G401.6 (cell line): ENCODE measurements around the gene ABCB8.

ENCODE experiments used
- FAIRE-seq: peaks from 2 replicates; lab custom pipeline; 2012; peaks lifted over from hg19 to GRCh38; lab: Jason Lieb, UNC

ABCB8 gene

DNA sequence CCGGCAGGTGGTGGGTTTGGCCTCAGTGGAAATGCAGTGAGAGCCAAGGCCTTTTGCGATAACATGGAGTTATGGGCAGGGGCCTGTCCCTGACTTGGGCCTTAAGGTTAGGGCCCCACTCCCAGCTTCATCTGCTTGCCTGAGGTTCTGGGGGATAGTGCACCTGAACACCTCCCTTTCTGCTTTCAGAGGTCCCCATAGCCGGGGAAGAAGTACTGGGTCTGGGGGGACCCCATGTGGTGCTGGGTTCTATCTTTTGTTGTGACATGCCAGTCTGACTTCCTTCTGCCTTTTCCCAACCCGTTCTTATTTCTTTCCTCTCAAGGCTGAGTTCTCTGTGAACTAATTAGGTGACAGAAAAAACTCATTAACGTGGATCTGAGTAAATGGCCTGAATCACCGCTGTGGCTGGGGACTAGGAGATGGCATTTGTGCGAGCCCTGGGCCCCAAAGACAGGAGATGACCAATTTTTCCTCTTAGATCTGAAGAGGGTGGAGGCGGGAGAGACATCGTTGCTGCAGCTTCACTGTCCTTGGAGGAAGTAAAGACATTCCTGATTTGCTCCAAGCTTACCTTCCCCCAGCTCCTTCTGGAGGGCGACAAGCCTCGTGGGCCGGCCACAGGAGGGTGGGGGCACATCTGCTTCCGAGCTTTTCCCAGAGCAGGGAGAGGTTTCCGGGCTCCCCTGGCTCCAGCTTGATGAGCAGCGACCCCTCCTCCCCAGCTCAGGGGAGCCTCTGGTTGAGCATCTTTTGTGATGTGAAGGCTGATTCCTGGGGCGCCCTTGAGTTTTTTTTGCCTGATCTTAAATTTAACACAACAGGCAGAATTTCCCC is 60.0 kb downstream of the ABCB8 start:
- FAIRE-seq = no peak

DNA sequence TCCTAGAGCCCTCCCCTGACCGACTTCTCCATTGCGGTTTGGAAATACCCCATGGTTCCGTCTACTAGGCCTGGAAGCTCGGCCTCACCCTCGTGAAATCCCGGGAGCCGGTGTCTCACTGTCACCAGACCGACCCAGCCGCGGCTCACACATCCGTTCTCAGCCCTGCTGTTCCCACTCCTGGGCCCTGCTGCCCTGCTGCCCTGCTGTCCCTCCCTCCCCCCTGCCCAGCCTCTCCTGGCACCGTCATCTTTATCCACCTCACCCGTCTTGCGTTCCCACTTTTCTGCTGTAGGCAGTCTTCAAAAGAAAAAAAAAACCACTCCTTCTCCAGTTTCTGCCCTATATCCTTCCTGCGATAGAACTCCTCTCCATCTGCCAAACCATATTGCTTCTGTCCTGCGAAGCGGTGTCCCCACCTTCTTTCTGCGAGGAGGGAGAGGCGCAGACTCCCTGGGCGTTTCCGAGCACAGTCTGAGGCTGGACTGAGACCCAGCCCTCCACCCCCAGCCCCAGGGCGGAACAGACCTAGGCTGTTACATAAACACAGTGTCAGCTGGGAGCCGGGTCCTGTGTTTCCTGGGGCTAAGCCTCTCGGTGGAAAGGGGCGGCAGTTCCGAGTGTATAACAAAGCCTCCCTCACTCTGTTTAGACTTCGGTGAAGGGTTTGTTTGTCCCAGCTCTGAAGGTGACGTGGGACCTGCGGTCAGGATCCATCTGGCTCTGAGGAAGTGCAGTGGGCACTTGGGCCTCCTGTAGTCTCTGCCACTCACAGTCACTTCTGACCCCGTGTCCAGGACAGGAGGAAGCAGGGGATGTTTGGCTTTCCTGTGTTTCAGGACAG is 60.8 kb downstream of the ABCB8 start:
- no peak for FAIRE-seq

- FAIRE-seq = no peak
Observed at GRCh38 chr7:151089893-151090730, 61.9 kb downstream of the ABCB8 start.

DNA sequence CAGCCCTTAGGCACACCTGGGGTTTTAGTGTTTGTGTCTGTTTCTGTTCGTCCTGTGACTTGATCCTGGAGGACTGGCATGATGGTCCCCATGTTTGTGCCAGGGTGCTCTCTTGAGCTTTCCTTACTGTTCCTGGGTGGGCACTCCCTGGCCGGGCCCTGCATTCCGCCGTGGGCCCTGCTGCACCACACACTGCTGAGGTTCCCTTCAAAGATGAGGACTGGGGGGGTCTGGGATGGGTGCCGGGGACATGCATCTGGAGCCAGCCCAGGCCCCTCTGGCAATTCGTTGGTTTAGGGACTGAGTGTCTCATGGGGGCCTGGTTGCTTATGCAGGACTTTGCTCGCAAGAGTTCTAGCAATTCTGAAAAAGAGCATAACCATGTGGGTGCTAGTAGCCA is 62.8 kb downstream of the ABCB8 start:
- FAIRE-seq = no peak

DNA sequence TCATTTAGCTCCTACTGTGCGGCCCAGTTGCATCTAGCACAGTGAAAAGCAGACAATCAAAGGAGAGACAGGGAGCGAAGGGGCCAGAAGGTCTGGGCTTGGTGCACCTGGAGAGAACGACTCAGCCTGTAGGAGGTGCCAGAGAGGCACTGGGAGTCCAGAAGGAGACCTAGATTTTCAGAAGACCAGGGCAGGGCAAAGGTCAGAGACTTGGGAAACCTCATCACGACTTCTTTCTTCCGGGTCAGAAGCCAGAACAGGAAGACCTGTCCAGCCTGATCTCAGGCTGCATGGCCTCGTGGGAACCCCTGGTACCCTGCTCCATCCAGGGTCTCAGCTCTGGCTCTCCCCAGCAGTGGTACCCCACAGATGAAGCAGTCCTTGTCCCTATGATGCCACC is 63.2 kb downstream of the ABCB8 start:
- FAIRE-seq = no peak

DNA sequence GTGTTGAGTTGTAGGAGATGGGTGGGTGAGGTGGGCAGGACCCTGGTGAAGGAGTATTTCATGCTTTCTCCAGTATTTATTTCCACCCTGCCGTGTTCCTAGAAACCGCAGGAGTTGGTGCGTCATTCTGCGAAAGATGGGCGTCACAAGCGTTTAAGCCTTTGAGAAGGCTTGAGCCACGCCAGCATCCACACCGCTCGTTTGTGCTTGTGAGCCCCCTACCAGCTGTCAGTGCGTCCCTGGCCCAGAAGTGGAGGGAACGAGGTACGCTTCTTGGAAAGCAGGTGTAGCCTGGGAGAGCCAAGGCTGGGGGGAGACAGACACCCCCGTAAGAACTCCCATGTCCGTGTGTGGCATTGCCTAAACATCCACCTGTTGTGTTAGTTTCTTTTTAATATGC is 63.7 kb downstream of the ABCB8 start:
- FAIRE-seq = no peak

DNA sequence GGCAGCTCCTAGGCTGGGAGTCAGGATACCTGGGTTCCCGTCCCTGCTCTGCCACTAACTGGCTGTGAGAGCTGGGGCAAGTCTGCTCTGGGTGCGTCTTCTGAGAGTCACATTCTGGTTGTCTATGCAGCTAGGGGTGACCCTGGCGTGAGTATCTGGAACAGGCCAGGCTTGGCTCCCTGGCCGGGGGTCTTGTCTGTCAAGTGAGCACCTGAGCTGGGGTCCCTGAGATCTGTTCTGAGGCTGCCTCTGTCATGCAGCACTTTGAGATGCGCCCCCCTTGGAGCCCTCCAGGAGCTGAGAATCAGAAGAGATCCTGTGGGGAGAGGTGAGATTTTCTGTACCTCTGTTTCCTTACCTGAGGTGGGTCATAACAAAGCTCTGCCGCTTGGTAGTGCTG is 65.5 kb downstream of the ABCB8 start:
- FAIRE-seq = no peak

DNA sequence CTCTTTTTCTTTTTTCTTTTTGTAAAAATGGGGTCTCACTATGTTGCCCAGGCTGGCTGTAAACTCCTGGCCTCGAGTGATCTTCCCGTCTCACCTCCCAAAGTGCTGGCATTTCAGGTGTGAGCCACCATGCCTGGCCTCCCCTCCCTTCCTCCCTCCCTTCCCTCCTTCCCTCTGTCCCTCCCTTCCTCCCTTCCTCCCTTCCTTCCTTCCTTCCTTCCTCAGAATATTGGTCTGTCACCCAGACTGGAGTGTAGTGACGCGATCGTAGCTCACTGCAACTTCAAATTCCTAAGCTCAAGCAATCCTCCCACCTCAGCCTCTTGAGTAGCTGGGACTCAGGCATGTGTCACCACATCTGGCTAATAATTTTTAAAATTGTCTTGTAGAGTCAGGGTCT is 66.4 kb downstream of the ABCB8 start:
- FAIRE-seq = no peak

DNA sequence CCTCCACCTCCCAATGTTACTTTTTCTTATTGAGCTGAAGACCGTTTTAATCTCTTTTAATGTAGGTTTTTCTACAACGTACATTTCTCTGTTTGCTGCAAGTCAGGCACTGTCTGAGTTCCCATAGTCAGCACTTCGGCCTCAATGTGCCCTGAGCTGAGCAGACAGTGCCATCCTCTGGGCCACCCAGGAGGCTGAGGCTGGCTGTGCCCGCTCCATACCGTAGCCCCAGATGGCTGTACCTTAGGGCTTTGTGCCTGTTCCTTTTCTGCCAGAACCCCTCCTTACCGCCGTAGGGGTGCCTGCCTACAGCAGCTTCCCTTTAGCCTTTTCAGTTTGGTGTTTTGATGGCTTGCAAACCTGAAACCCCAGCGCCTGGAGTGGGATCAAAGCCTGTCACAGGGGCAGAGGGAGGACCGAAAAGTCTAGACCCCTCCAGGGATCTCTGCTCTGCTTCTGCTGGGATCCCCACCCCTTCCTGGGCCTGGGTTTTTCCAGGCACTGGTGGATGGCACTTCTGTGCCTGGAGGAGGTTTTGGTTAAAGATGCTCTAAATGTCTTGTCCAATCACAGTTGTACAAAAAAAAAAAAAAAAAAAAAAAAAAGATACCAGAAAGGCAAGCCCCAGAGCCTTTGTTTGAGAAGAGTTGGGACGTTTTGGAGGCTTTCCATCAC is 67.0 kb downstream of the ABCB8 start:
- FAIRE-seq = no peak

DNA sequence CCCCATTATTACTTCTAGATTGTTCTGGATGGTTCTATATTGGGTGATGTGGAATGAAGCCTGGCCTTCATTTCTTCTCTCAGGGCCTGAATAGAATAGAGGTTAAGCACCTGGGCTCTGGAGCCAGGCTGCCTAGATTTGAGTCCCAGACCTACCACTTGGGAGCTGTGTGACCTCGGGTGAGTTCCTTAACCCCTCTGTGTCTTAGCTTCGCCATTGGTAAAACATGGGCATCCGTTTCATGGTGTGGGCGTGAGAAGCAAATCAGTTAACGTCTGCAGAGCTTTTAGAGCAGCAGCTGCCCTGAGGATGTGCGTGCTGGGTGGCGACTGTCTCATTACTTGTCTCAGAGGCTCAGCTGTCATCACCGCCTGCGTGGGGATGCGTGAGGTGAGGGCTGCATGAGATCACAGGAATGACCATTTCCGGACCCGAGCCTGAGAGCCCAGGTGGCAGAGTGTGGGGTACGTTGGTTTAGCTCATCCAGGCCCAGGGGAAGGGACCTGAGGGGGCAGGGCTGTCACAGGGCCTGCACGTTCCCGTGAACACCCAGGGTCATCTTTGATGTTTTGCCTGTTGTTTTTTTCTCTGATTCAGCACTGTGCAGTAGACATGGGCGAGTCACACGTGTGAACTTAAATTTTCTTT is 67.7 kb downstream of the ABCB8 start:
- no peak for FAIRE-seq
